GM21528 (cell line): ENCODE measurements around the gene SEC61A1.

Source experiments
- ATAC-seq: cut with Tn5 transposase; IDR thresholded peaks from one replicate; pipeline ENCODE4 v1.9.1; 2021; ENCODE audit warnings: mild to moderate bottlenecking, moderate library complexity; ENCODE audit not compliant: unreplicated experiment, low FRiP score

The SEC61A1 gene

DNA sequence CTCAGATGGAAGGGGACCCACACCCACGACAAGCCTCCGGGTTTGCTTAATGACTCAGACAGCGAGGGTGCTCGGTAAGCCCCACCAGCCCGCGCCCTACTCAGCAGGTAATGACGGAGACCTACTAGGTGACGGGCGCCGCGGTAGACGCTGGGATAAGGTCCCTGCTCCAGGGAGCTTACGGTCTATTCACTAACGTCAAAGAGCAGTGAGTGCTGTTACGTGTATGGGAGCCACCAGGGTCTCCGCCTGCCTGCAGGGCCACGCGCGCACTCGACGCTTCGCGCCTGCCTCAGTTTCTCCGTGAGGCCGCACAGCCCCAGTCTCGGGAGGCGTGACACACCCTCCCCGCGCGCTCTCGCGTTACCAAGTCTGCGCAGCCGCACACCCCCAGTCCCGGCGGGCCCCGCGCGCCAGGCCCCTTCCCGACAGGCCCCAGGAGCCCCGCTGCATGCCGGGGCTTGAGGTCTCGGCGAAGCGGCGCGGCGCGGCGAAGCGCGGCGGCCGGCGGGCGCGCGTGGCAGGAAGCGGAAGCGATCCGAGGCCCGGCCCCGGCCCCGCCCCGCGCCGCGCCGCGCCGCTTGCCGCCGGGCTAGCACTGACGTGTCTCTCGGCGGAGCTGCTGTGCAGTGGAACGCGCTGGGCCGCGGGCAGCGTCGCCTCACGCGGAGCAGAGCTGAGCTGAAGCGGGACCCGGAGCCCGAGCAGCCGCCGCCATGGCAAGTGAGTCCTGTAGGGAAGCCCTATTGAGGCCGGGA, at the start of gene SEC61A1:
Gene SEC61A1, plus strand, starts transcription at position 601 of the 758 bp plus-strand sequence. Its CDS starts 116 bp downstream, at position 717.
- ATAC-seq, result peak; percentile 88

DNA sequence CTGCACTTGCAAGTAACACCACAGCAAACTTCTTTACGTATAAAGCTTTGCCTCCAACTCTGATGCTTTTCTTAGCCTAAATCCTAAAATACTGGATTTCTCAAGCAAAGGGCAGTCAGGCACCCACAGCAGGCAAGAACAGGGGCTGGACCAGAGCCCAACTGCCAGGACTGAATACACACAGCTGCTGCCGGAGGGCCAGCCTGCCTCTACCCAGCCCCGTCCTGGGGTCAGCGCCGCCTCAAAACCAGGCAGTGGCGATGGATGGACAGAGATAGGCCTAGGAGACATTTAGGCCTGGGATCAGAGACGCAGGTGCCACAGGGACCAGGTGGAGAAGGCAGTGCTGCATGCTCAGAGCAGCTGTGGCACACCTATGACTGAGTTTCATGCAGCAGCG, 47.6 kb upstream of the SEC61A1 start:
- no peak for ATAC-seq

DNA sequence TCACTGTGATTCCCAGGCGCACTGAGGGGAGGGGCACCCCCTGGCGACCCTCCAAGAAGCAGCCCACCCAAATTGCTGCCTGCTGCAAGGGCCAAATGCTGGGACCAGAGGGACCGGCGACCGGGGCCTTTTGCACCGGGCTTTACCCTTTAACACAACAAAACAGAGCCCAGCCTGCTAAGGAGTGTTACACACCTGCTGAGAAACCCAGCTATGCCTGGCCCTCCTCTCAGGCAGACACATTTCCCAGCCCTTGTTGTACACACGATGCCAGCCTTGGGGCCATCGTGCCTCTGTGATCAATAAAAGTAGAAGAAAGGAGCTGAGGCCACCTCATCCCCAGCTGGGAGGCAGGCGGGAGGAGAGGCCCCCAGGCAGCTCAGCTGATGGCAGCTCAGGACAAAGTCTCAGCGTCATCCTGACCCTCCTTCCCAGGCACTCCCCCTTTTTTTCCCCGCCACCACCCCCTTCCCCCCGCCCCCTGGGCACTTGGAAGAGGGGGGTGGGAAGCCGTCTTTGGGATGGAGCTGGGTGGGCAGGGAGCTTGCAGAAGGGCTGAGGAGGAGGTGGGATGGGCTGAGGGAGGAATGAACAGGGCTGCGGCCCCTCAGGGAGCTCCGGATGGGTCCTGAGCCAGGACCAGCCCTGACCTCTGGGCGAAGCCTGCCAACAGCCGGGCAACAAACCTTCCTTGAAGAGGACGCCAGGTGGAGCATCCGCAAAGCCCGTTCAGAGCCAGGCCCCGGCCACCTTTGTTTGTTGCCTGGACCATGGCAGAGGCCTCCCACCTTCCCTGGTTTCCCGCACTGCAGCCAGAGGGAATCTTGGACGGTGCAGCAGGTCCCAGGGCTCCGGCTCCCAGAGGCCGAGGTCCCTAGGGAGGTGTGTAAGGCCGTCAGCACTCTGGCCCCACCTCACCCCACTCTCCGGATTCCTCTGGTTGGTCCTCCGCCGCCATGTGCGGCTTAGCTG, 45.9 kb upstream of the SEC61A1 start:
- no peak for ATAC-seq

DNA sequence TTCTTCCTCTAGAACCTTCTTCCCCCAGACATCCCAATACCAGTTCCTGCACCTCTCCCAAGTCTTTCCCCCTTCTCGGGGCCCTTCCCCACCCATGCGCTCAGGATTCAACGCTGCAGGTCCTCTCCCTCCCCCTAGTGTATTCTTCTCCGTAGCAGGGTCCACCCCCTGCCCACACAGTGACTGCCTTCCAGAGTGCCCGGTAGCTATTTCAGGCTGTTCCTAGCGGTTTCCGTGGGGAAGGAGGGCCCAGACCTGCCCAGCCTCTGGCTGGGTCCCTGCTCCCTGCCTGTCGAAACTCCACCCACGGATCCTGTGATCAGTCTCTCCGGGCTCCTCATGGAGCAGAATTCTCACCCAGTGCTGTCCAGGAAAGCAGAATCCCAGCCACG, 45.2 kb upstream of the SEC61A1 start:
- ATAC-seq, result no peak

DNA sequence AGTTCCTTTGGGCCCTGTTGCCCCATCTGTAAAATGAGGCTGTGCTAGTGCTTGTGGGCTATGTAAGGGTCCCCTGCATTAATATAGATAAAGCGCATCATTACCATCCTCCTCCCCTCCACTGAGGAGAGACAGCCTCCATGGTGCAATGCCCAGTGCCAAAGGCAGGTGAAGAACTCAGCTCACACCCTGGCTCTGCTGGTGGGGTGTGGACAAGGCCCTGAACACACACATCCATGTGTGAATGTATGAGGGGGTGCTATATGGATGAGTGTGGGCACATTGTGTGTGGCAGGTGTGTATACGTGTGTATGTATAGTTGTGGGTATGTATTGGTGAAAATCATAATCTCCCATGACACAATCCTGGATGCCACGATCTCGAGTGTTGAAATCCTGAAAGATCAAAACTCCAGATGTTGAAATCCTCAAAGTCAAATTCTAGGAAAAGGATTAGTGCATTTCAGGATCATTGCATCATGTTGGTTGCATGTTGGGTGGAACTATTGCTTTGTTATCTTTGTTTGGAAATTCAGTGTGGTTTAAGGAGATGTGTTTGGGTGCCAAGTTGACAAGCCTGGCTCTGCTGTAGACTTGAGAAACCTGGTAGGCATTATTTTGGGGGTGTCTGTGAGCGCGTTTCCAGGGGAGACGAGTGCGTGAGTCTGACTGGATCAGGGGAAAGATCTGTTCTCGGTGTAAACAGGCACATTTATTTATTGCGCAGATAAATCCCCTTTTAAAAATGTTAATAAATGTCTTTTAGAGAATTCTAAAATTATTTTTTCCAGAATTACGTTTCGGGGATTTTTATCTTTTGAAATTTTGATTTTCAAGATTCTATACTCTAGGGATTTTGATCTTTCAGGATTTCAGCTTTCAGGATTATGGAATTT, 42.0 kb upstream of the SEC61A1 start:
- ATAC-seq, result no peak

DNA sequence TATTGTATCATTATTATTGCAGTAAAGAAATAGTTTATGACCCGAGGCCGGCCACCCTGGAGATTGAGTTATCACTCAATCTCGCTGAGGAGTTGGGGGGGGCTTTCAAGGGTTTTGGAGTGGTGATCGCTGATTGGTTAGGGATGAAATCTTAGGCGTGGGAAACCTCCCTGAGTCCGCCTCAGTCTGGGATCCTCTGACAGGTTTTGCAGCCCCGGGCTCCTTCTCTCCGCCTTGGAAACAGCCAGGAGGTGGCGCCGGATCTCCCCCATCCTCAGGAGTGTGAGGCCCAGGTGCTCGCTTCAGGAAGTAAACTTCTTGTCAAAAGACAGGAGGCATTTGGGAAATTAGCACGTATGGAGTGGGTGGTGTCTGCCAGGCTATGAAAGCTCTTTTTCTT, 41.1 kb upstream of the SEC61A1 start:
- ATAC-seq, result no peak

DNA sequence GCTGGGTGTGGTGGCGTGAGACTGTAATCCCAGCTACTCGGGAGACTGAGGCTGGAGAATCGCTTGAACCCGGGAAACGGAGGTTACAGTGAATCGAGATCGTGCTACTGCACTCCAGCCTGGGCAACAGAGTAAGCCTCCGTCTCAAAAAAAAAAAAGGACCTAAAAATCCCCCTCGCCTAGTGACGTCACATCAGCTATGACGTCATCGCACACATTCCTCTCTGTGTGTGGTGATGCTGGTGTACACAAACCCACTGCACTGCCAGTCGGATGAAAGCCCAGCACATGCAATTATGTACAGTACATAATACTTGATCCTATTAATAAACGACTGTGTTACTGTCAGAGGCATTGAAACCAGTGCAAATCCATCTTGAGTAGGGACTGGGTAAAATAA, 40.2 kb upstream of the SEC61A1 start:
- no peak for ATAC-seq

DNA sequence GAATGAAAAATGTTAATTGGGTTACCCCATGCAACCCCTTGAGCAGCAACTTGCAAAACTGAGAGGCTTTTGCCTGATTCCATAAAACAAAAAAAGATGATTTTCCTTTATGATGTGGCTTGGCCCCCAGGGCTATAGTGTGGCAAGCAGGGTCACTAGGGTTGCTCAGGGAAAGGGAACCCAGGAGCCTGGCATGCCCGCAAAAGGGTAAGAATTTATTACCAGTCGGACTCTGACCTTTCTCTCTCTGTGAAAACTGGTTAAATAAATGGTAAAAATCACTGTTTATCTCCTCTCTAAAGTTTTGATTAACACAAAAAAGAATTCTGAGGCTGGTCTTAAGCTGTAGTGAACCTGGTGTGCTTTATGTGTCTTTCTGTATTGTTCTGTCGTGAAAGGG, 37.7 kb upstream of the SEC61A1 start:
- ATAC-seq, result no peak

DNA sequence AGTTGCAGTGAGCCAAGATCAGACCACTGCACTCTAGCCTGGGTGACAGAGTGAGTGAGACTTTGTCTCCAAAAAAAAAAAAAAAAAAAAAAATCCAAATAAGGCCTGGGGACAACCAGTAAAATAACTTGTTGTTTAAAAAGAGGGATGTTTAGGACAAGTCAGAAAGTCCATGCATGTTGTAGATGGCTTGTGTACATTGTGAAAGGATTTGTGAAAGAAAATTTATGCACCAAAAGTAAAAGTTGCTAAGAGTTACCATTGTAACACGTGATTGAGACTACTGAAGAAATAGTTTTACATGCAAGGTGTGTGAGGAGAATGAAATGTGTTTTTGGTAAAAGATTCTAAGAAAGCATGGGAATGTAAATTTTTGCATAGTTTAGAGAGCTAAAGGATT, 35.7 kb upstream of the SEC61A1 start:
- ATAC-seq, result no peak

DNA sequence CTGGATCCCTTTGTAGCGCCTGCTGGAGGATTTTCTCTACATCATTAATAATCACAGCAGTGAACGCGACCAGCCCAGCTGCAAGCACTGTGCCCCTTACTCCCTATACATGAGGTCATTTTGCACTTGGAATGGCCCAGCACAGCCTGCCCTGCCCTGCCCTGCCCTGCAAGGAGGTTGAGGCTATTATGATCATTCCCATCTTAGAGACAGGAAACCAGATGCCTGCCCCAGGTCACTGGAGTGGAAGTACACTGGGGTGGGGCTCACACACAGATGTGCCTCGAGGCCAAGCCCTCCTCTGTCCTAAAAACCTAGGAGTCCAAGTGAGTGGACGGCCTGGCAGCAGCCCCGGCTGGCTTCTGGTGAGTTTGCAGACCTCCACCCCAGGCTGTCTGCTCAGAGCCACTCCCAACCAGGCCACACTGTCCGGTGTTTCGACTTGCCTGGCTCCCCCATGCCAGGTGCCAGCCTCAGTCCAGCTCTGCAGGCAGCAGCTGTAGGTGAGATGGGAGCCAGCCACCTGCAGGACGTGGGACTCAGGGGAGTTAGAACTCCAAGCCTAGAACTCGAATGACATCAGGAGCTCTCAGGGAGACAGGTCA, 30.4 kb upstream of the SEC61A1 start:
- ATAC-seq, result no peak

DNA sequence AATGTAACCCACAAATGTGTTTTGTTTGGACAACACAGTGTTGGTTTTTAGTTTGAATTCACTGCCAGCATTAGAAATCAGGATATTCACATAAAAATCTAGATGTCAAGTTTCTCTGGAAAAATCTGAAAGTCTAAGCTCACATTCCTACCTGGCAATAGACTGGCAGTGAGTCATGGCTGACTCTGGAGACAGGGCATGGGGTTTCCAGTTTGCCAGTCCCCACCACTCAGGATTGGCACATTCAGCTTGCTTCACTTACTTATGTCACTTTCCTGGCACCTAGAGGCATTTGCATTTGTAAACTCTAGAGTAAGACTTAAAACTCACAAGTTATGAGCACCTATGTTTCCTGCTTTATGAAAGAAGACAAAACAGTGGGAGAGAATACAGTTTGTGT, 19.1 kb upstream of the SEC61A1 start:
- ATAC-seq, result no peak

DNA sequence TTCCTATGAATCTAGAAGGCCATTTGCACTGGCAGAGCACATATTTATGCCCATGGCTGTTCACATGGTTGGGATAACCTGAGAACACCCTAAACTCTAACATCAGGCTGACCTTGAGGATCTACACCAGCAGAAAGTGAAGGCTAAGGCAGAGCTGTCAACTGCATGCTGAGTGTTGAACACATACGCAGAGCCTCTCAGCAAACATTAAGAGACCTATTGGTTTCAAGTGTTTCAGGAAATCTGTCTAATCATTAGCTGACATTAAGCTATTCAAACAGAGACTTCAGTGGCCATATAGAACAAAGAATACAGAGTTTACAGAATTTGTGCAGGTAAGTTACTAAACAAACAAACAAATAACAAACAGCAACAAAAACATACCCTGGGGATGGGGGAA, 16.1 kb upstream of the SEC61A1 start:
- no peak for ATAC-seq

DNA sequence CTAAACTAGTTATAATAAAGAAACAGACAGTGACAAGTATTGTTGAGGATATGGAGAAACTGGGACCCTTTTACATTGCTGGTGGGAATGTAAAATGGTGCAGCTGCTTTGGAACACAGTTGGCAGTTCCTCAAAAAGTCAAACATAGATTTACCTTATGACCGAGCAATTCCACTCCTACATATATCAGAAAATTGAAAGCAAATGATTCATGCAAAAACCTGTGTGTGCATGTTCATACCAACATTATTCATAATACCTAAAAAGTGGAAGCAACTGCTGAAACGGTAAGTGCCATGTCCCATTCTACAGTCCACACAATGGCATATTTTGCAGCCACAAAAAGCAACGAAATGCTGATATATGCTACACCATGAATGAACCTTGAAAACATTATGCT, 12.2 kb upstream of the SEC61A1 start:
- no peak for ATAC-seq

DNA sequence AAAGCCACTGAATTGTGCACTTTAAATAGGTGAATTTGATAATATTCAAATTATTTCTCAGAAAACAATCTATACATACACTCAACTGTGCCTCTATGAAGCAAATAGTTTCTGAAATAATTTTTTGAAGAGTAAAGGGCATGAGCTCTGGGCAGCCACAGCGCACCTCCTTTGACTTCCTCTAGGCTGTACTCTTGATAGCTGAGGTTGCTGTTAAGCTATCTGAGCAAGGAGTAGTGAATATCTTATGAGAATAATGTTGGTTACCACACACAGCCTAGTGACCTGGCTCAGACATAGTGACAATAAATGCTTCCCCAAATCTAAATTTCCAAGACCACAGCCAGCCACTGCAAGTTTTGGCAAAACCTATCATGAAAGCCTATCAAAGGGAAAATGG, 11.6 kb upstream of the SEC61A1 start:
- no peak for ATAC-seq

DNA sequence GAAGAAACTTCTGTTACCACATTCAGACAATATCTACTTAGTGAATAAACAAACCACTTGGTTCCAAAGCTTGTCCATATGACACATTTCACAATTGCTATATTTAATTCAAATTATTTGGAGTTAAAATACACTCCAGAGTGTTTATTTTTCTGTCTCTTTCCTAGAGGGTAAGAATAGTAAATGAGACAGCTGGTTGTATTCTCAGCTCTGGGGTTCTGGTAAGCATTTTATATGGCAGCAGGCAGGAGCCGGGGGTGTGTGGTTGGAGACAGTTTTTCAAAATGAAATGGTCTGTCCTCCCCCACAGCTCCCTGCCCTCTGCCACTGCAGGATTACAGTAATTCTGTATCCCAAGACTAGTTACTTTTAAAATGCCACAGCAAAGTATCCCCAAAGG, 10.9 kb upstream of the SEC61A1 start:
- no peak for ATAC-seq

DNA sequence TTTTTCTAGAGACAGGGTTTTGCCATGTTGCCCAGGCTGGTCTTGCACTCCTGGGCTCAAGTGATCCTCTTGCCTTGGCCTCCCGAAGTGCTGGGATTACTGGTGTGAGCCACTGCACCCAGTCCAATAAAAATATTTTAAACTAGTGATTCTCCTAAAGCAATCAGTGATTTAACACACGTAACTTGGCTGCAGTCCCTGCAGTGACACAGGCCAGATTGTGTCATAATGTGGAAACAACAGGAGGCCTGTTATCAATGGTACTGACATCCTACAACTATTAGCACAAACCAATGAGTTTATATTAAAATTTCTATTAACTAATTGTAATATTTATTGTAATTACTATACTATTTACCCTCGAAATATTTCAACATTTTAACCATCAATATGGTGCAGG, 1.6 kb upstream of the SEC61A1 start:
- no peak for ATAC-seq

DNA sequence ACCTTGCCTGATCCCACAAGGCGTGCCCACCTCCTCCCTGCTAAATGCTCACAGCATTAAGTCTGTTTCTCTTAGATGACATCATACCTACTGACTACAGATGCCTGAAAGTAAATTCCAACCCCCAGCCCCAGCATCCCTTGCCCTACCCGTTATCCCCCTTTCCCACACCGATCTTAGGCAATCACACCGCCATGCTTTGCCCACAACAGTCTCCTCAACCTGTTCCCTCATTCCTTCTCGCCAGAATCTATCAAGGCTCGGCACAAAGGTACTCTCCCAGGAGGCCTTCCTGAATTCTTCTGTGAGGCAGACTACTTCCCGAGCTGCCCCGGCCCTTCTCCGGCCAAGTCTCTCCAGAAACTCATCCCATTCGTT, 789 bp upstream of the SEC61A1 start:
- ATAC-seq, result no peak

DNA sequence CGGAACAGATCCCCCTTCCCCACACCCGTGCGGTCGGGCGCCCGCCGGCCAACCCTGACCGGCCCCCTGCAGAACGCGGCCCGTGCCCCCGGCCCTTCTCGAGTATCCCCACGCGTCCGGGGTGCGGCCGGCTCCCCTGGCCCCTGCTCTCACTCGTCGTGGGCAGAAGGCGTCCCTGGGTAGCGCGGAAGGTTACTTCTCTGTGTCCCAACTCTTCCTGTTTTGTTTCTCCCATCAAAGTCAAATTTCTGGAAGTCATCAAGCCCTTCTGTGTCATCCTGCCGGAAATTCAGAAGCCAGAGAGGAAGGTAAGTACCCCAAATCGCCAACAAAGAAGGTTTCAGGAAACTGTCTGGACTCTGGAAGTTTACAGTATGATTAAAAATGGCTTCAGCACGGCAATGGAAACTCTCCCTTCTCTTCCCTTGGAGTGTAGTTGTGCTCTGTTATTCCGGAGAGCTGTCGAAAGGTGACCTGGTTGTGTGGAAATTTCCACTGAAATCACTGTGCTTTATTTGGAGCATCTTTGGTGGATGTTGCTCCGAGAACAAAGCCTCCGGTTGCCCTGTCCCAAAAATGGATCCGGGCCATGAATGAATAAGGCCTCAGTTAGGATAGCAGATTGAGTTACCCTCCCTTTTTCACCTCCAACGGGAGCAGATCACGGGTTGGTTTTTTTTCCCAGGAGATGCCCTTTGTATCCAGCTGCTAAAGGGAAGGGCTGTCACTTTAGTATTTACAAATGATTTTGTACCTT, 536 bp downstream of the SEC61A1 start:
- ATAC-seq, result peak; percentile 39

DNA sequence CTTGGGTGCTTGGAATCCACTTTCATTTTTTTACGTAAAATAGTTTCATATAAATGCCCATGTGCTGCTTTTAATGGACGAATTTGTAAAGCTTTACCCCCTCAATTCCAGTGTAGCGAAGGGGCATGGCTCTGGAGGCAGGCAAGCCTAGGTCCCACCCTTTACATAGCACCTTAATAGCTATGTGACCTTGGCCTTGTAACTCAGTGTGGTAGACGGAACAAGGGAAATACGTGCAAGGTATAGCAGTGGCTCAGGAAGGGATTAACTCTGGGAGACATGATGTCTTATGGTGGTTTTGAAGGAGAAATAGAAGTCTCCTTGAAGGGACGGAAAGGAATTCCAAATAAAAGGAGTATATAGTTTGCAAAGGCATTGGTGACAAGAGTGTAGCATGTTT, 1.4 kb downstream of the SEC61A1 start:
- ATAC-seq, result no peak

DNA sequence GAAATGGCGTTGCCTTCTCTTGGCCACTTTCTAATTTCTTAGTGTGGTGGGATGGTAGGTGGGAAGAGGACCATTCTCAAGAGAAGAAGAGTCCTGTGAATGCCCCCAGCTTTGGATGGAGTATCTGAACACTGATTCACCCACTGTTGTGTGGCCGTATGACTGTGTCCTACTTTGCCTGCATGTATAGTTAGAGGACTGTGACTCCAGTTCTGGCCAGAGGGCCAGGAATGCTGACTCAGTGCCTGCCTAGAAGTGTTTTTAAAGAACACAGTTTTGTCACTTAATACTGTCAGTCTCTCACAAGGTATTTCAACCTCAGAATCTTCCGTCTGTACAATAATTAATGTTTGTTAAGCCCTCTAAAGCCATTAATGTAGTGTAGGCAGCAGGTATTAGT, 2.1 kb downstream of the SEC61A1 start:
- no peak for ATAC-seq
